ENCODE measurements around the gene PARD3B.

PARD3B gene

DNA sequence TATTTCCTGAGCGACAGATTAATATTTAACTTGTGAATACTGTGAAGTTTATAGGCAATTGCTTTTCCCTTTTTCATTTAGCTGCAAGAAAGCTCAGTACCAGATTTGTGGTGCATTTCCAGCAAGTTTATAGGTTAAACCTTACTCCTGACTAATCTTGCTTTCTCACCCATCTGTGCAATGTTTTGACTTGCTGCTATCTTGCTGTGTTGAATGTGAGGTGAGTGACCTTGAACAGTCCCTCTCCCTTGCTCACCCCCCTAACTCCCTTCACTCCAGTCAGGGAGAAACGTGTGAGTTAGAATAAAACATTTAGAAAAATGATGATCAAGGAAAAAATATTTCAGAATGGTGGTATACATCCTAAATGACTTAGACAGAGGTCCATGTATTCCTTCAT is 39.8 kb upstream of the PARD3B start:
- H4K20me1 ChIP-seq (ENCODE audit: insufficient read depth, low read length) = no peaks in the 10 kb centered on the region
- no peaks in the 10 kb centered on the region for H3K9me3 ChIP-seq (replicated peaks; ENCODE audit: insufficient read depth, low read length)
- no peaks in the 10 kb centered on the region for H3K9me2 ChIP-seq (replicated peaks; ENCODE audit: insufficient read depth, low read length)
- no peak overlapping the region for H3K9ac ChIP-seq (ENCODE audit: low read length)
- no peaks in the 10 kb centered on the region for H3K27me3 ChIP-seq (replicated peaks; ENCODE audit: insufficient read depth, low read length)
- no peak for TF ChIP-seq EZH2phosphoT487 (IDR thresholded peaks at IDR 0.05; ENCODE audit: low read length)
- TF ChIP-seq, protein P1, sequence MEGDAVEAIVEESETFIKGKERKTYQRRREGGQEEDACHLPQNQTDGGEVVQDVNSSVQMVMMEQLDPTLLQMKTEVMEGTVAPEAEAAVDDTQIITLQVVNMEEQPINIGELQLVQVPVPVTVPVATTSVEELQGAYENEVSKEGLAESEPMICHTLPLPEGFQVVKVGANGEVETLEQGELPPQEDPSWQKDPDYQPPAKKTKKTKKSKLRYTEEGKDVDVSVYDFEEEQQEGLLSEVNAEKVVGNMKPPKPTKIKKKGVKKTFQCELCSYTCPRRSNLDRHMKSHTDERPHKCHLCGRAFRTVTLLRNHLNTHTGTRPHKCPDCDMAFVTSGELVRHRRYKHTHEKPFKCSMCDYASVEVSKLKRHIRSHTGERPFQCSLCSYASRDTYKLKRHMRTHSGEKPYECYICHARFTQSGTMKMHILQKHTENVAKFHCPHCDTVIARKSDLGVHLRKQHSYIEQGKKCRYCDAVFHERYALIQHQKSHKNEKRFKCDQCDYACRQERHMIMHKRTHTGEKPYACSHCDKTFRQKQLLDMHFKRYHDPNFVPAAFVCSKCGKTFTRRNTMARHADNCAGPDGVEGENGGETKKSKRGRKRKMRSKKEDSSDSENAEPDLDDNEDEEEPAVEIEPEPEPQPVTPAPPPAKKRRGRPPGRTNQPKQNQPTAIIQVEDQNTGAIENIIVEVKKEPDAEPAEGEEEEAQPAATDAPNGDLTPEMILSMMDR (IDR thresholded peaks at IDR 0.05; ENCODE audit: low read length) = no peak
- TF ChIP-seq EZH2 (optimal IDR thresholded peaks at IDR 0.05; ENCODE audit: low read depth, low read length) = no peak
- H3K36me3 ChIP-seq (replicated peaks; ENCODE audit: insufficient read depth, low read length) = no peaks in the 10 kb centered on the region
- H3K79me2 ChIP-seq (ENCODE audit: low read length) = no peaks in the 10 kb centered on the region
- no peak overlapping the region for H2AFZ ChIP-seq (ENCODE audit: low read length)
- no peaks in the 10 kb centered on the region for H3F3A ChIP-seq (ENCODE audit: insufficient read depth, low read length)
- H3K4me1 ChIP-seq (ENCODE audit: low read length) = no peaks in the 10 kb centered on the region
- no peak overlapping the region for H3K4me2 ChIP-seq (ENCODE audit: low read depth, low read length)
- no peak overlapping the region for H3K4me3 ChIP-seq (ENCODE audit: low read length)
- no peak for DNase-seq
- H3K27ac ChIP-seq (ENCODE audit: low read length) = no peak overlapping the region

DNA sequence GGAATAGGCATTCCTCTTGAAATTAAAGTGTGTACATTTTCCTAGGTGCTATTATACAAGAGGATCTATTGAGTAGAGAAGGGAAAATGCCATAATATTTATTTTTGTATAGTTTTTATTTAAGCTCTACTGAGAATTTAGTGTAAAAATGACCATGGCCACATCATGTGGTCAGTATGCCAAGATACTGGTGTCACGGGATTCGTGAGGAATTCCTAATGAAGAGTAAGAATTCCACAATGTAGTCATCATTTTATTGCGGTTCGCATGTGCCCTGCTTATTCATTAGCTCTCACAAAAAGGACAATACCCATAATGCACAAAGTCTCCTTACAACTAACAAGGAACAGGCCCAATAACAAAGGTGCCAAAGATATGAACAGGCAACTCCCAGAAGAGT is 39.3 kb upstream of the PARD3B start:
- H3F3A ChIP-seq (ENCODE audit: insufficient read depth, low read length) = no peaks in the 10 kb centered on the region
- no peak for TF ChIP-seq EZH2 (optimal IDR thresholded peaks at IDR 0.05; ENCODE audit: low read depth, low read length)
- TF ChIP-seq EZH2phosphoT487 (IDR thresholded peaks at IDR 0.05; ENCODE audit: low read length) = no peak
- TF ChIP-seq, protein P1 (IDR thresholded peaks at IDR 0.05; ENCODE audit: low read length) = no peak
- no peak overlapping the region for H3K4me2 ChIP-seq (ENCODE audit: low read depth, low read length)
- H3K4me1 ChIP-seq (ENCODE audit: low read length) = no peaks in the 10 kb centered on the region
- no peak overlapping the region for H2AFZ ChIP-seq (ENCODE audit: low read length)
- no peak overlapping the region for H3K9ac ChIP-seq (ENCODE audit: low read length)
- no peaks in the 10 kb centered on the region for H4K20me1 ChIP-seq (ENCODE audit: insufficient read depth, low read length)
- no peak for DNase-seq
- H3K4me3 ChIP-seq (ENCODE audit: low read length) = no peak overlapping the region
- no peaks in the 10 kb centered on the region for H3K36me3 ChIP-seq (replicated peaks; ENCODE audit: insufficient read depth, low read length)
- H3K9me2 ChIP-seq (replicated peaks; ENCODE audit: insufficient read depth, low read length) = no peaks in the 10 kb centered on the region
- no peak overlapping the region for H3K27ac ChIP-seq (ENCODE audit: low read length)
- H3K79me2 ChIP-seq (ENCODE audit: low read length) = no peaks in the 10 kb centered on the region
- H3K9me3 ChIP-seq (replicated peaks; ENCODE audit: insufficient read depth, low read length) = no peaks in the 10 kb centered on the region
- no peaks in the 10 kb centered on the region for H3K27me3 ChIP-seq (replicated peaks; ENCODE audit: insufficient read depth, low read length)

- H3K27ac ChIP-seq (ENCODE audit: low read length) = no peak overlapping the region
- no peak overlapping the region for H3K9ac ChIP-seq (ENCODE audit: low read length)
- H3F3A ChIP-seq (ENCODE audit: insufficient read depth, low read length) = no peaks in the 10 kb centered on the region
- H2AFZ ChIP-seq (ENCODE audit: low read length) = no peak overlapping the region
- H3K4me2 ChIP-seq (ENCODE audit: low read depth, low read length) = no peak overlapping the region
- no peak overlapping the region for H3K4me3 ChIP-seq (ENCODE audit: low read length)
- H4K20me1 ChIP-seq (ENCODE audit: insufficient read depth, low read length) = no peaks in the 10 kb centered on the region
- H3K27me3 ChIP-seq (replicated peaks; ENCODE audit: insufficient read depth, low read length) = no peaks in the 10 kb centered on the region
- no peak for DNase-seq
- H3K36me3 ChIP-seq (replicated peaks; ENCODE audit: insufficient read depth, low read length) = no peaks in the 10 kb centered on the region
- H3K9me3 ChIP-seq (replicated peaks; ENCODE audit: insufficient read depth, low read length) = no peaks in the 10 kb centered on the region
- H3K79me2 ChIP-seq (ENCODE audit: low read length) = no peaks in the 10 kb centered on the region
- H3K4me1 ChIP-seq (ENCODE audit: low read length) = no peaks in the 10 kb centered on the region
- no peaks in the 10 kb centered on the region for H3K9me2 ChIP-seq (replicated peaks; ENCODE audit: insufficient read depth, low read length)
- TF ChIP-seq EZH2phosphoT487 (IDR thresholded peaks at IDR 0.05; ENCODE audit: low read length) (no peak), EZH2 (optimal IDR thresholded peaks at IDR 0.05; ENCODE audit: low read depth, low read length) (no peak)
- TF ChIP-seq, protein P1 (IDR thresholded peaks at IDR 0.05; ENCODE audit: low read length) = no peak
These were observed 37.6 kb upstream of the PARD3B start for GRCh38 chr2:204507636-204508035.

Measured in MM.1S (cell line).